Stimulated activated CD4-positive, alpha-beta T cell treated with anti-CD3 and anti-CD28 coated beads, Interleukin-4, amount 100 ng/mL, for 48 hours (primary cell): ENCODE data around the gene EPHA4.

Experiments used
- DNase-seq, 2 donors: peaks; one replicate each; pipeline ENCODE4 v3.0.0-alpha.2; 2020; ENCODE audit warnings: low read depth in 2 of 2

EPHA4 gene

GRCh38 chr2:221397187-221397586, 174.9 kb downstream of the EPHA4 start:
- DNase-seq: no peak

GRCh38 chr2:221392228-221392881, 179.7 kb downstream of the EPHA4 start:
- no peak for DNase-seq

- DNase-seq: no peak
Observed at GRCh38 chr2:221390878-221391277, 181.2 kb downstream of the EPHA4 start.

- DNase-seq: no peak
Observed at GRCh38 chr2:221389904-221390303, 182.2 kb downstream of the EPHA4 start.

- no peak for DNase-seq
Observed at GRCh38 chr2:221389421-221389820, 182.7 kb downstream of the EPHA4 start.

GRCh38 chr2:221388891-221389290, 183.2 kb downstream of the EPHA4 start:
- DNase-seq: no peak

- DNase-seq: no peak
Observed at GRCh38 chr2:221385716-221386115, 186.4 kb downstream of the EPHA4 start.

- DNase-seq: no peak
Observed at GRCh38 chr2:221381928-221382488, 190.1 kb downstream of the EPHA4 start.

GRCh38 chr2:221380686-221381085, 191.4 kb downstream of the EPHA4 start:
- DNase-seq: no peak

GRCh38 chr2:221380062-221380461, 192.0 kb downstream of the EPHA4 start:
- no peak for DNase-seq

GRCh38 chr2:221377597-221377996, 194.5 kb downstream of the EPHA4 start:
- no peak for DNase-seq

GRCh38 chr2:221377066-221377465, 195.0 kb downstream of the EPHA4 start:
- no peak for DNase-seq

- no peak for DNase-seq
Observed at GRCh38 chr2:221374234-221374633, 197.9 kb downstream of the EPHA4 start.

- DNase-seq: no peak
Observed at GRCh38 chr2:221372907-221373306, 199.2 kb downstream of the EPHA4 start.

GRCh38 chr2:221372159-221372884, 199.8 kb downstream of the EPHA4 start:
- no peak for DNase-seq

GRCh38 chr2:221371347-221371746, 200.8 kb downstream of the EPHA4 start:
- DNase-seq: no peak

GRCh38 chr2:221370857-221371211, 201.3 kb downstream of the EPHA4 start:
- no peak for DNase-seq

- no peak for DNase-seq
Observed at GRCh38 chr2:221370076-221370856, 201.8 kb downstream of the EPHA4 start.
